ENCODE data around the gene COA8.

DNA sequence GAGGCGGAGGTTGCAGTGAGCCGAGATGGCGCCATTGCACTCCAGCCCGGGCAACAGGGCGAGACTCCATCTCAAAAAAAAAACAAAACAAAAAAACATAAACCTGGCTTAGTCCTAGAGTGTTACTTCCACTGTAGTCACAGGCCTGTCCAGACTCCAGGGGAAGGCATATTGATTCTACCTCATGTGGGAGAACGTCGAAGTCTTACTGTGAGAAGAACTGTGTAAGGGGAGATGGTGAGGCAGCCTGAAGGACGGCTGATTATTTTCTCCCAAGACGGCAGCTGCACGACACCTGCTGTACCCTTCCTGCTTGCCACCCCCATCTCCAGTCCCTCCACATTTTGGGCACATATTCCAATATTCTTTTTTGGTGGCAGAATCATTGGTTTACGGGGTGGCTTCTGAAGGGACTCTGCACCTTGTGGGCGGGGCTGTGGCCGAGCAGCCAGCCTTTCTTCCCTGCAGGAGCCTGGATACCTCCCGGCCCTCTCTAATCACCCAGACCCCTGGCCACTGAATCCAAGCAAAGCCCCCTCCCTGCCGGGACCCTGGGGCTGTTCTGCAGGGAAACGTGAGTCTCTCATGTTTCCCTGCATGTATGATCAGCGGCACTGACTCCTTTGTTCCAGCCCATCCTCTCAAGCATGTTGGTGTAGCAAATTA is 54.0 kb downstream of the COA8 start:
- TF ChIP-seq POLR2A (IDR thresholded peaks at IDR 0.05) = no peak
- TF ChIP-seq, protein P1, sequence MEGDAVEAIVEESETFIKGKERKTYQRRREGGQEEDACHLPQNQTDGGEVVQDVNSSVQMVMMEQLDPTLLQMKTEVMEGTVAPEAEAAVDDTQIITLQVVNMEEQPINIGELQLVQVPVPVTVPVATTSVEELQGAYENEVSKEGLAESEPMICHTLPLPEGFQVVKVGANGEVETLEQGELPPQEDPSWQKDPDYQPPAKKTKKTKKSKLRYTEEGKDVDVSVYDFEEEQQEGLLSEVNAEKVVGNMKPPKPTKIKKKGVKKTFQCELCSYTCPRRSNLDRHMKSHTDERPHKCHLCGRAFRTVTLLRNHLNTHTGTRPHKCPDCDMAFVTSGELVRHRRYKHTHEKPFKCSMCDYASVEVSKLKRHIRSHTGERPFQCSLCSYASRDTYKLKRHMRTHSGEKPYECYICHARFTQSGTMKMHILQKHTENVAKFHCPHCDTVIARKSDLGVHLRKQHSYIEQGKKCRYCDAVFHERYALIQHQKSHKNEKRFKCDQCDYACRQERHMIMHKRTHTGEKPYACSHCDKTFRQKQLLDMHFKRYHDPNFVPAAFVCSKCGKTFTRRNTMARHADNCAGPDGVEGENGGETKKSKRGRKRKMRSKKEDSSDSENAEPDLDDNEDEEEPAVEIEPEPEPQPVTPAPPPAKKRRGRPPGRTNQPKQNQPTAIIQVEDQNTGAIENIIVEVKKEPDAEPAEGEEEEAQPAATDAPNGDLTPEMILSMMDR (IDR thresholded peaks at IDR 0.05) = no peak
